ENCODE measurements around the gene SOWAHC. TPM values are rescaled to one million over a fixed set of nuclear protein-coding genes. Genes with fewer than 3 reads are reported as not detected.
A peak's percentile ranks its signal among the peaks of the same experiment; 100 is the strongest.
"Not testable (repeated sequence)": the region's sequence is repeated elsewhere in the genome, so short reads cannot be mapped to it uniquely, and the experiment has no call there.

The SOWAHC gene
- total RNA-seq = under 1 TPM in 1 of 2 experiments, not detected in 1; 0.09 TPM

- Mint-ChIP-seq H3K9me3 (ENCODE audit: low read depth) (no peaks in the 10 kb centered on the region), H3K4me1 (peaks cover 7% of the 10 kb centered on the region), H3K4me3 (peak within 1 kb of the TSS; percentile 72), H3K27ac (peak within 1 kb of the TSS; percentile 54), H3K36me3 (peaks cover 8% of the 10 kb centered on the region), H3K27me3 (peaks cover 75% of the 10 kb centered on the region)
- DNase-seq (peak; percentile 71), ATAC-seq (peak; percentile 89)
- CTCF ChIA-PET = interaction anchor here (1.5 kb wide), 1 partner anchor 68 kb away, joined by 4 read pairs; no protein-coding TSS in a partner anchor
These were observed at the start of gene SOWAHC, which contains the start of gene SEPTIN10 for GRCh38 chr2:109613922-109614714. Gene SOWAHC (plus strand): TSS chr2:109614364. CDS start chr2:109614490, 126 bp downstream. Gene SEPTIN10 (minus strand): TSS chr2:109613966. CDS start chr2:109613827, 139 bp downstream.

GRCh38 chr2:109575373-109575772, 38.8 kb upstream of the SOWAHC start:
- ATAC-seq (no peak), DNase-seq (no peak)
- no peak overlapping the region for H3K27ac Mint-ChIP-seq
- H3K27me3 Mint-ChIP-seq = peaks cover 6% of the 10 kb centered on the region
- no peaks in the 10 kb centered on the region for H3K36me3 Mint-ChIP-seq
- CTCF ChIA-PET = no interaction called here
- no peak overlapping the region for H3K4me3 Mint-ChIP-seq
- H3K4me1 Mint-ChIP-seq = no peaks in the 10 kb centered on the region
- H3K9me3 Mint-ChIP-seq (ENCODE audit: low read depth) = no peaks in the 10 kb centered on the region

- H3K27me3 Mint-ChIP-seq = peaks cover 13% of the 10 kb centered on the region
- H3K4me1 Mint-ChIP-seq; H3K9me3 Mint-ChIP-seq (ENCODE audit: low read depth); H3K4me3 Mint-ChIP-seq; CTCF ChIA-PET; H3K36me3 Mint-ChIP-seq; ATAC-seq; H3K27ac Mint-ChIP-seq; DNase-seq: not testable (repeated sequence)
These were observed 36.5 kb upstream of the SOWAHC start for GRCh38 chr2:109577630-109578029.

- Mint-ChIP-seq H3K4me1 (no peaks in the 10 kb centered on the region), H3K36me3 (no peaks in the 10 kb centered on the region), H3K9me3 (ENCODE audit: low read depth) (no peaks in the 10 kb centered on the region), H3K4me3 (no peak overlapping the region), H3K27me3 (peaks cover 26% of the 10 kb centered on the region), H3K27ac (no peak overlapping the region)
- CTCF ChIA-PET = no interaction called here
- DNase-seq (no peak), ATAC-seq (no peak)
These were observed 31.0 kb upstream of the SOWAHC start for GRCh38 chr2:109582928-109583895.

- CTCF ChIA-PET = no interaction called here
- no peak for DNase-seq
- ATAC-seq = no peak
- peaks cover 29% of the 10 kb centered on the region for H3K27me3 Mint-ChIP-seq
- no peaks in the 10 kb centered on the region for H3K9me3 Mint-ChIP-seq (ENCODE audit: low read depth)
- H3K36me3 Mint-ChIP-seq = no peaks in the 10 kb centered on the region
- H3K4me3 Mint-ChIP-seq = no peak overlapping the region
- H3K4me1 Mint-ChIP-seq = no peaks in the 10 kb centered on the region
- H3K27ac Mint-ChIP-seq = no peak overlapping the region
These were observed 27.5 kb upstream of the SOWAHC start for GRCh38 chr2:109586687-109587086.

GRCh38 chr2:109591206-109591605, 23.0 kb upstream of the SOWAHC start:
- no peaks in the 10 kb centered on the region for H3K4me1 Mint-ChIP-seq
- DNase-seq (no peak), ATAC-seq (no peak)
- no peaks in the 10 kb centered on the region for H3K9me3 Mint-ChIP-seq (ENCODE audit: low read depth)
- no peak overlapping the region for H3K4me3 Mint-ChIP-seq
- H3K27ac Mint-ChIP-seq = no peak overlapping the region
- no peaks in the 10 kb centered on the region for H3K36me3 Mint-ChIP-seq
- CTCF ChIA-PET = no interaction called here
- peaks cover 12% of the 10 kb centered on the region for H3K27me3 Mint-ChIP-seq

GRCh38 chr2:109592905-109593304, 21.3 kb upstream of the SOWAHC start:
- no peaks in the 10 kb centered on the region for H3K4me1 Mint-ChIP-seq
- no peak for ATAC-seq
- peaks cover 8% of the 10 kb centered on the region for H3K27me3 Mint-ChIP-seq
- no peaks in the 10 kb centered on the region for H3K9me3 Mint-ChIP-seq (ENCODE audit: low read depth)
- no peak overlapping the region for H3K4me3 Mint-ChIP-seq
- H3K36me3 Mint-ChIP-seq = no peaks in the 10 kb centered on the region
- CTCF ChIA-PET = no interaction called here
- no peak for DNase-seq
- H3K27ac Mint-ChIP-seq = no peak overlapping the region

- CTCF ChIA-PET = no interaction called here
- no peak overlapping the region for H3K4me3 Mint-ChIP-seq
- no peaks in the 10 kb centered on the region for H3K36me3 Mint-ChIP-seq
These were observed 19.8 kb upstream of the SOWAHC start for GRCh38 chr2:109594246-109594885.

GRCh38 chr2:109595644-109596043, 18.5 kb upstream of the SOWAHC start:
- no peak for ATAC-seq
- no peak overlapping the region for H3K4me3 Mint-ChIP-seq
- no peaks in the 10 kb centered on the region for H3K9me3 Mint-ChIP-seq (ENCODE audit: low read depth)
- no peaks in the 10 kb centered on the region for H3K36me3 Mint-ChIP-seq
- no peak overlapping the region for H3K27ac Mint-ChIP-seq
- H3K4me1 Mint-ChIP-seq = no peaks in the 10 kb centered on the region
- no peak for DNase-seq
- CTCF ChIA-PET = interaction anchor here (0.6 kb wide), 1 partner anchor 78 kb away, joined by 3 read pairs; no protein-coding TSS in a partner anchor
- peaks cover 11% of the 10 kb centered on the region for H3K27me3 Mint-ChIP-seq

More at GRCh38 chr2:109594246-109594885, 19.8 kb upstream of the SOWAHC start:
- Mint-ChIP-seq H3K4me1 (no peaks in the 10 kb centered on the region), H3K27me3 (peaks cover 6% of the 10 kb centered on the region), H3K9me3 (ENCODE audit: low read depth) (no peaks in the 10 kb centered on the region), H3K27ac (no peak overlapping the region)
- DNase-seq (no peak), ATAC-seq (no peak)

GRCh38 chr2:109597283-109597682, 16.9 kb upstream of the SOWAHC start:
- no peak for DNase-seq
- Mint-ChIP-seq H3K27ac (no peak overlapping the region), H3K4me3 (no peak overlapping the region), H3K9me3 (ENCODE audit: low read depth) (no peaks in the 10 kb centered on the region), H3K27me3 (peaks cover 19% of the 10 kb centered on the region), H3K36me3 (no peaks in the 10 kb centered on the region), H3K4me1 (no peaks in the 10 kb centered on the region)
- ATAC-seq = no peak
- CTCF ChIA-PET = no interaction called here

- Mint-ChIP-seq H3K36me3 (no peaks in the 10 kb centered on the region), H3K4me3 (no peak overlapping the region), H3K27ac (no peak overlapping the region), H3K27me3 (peaks cover 26% of the 10 kb centered on the region), H3K4me1 (no peaks in the 10 kb centered on the region), H3K9me3 (ENCODE audit: low read depth) (no peaks in the 10 kb centered on the region)
- ATAC-seq (no peak), DNase-seq (no peak)
- CTCF ChIA-PET = no interaction called here
These were observed 12.4 kb upstream of the SOWAHC start for GRCh38 chr2:109601783-109602182.

GRCh38 chr2:109602617-109603188, 11.5 kb upstream of the SOWAHC start:
- Mint-ChIP-seq H3K9me3 (ENCODE audit: low read depth) (no peaks in the 10 kb centered on the region), H3K4me3 (no peak overlapping the region), H3K27me3 (peaks cover 27% of the 10 kb centered on the region), H3K27ac (no peak overlapping the region), H3K36me3 (no peaks in the 10 kb centered on the region), H3K4me1 (no peaks in the 10 kb centered on the region)
- ATAC-seq (no peak), DNase-seq (no peak)
- CTCF ChIA-PET = no interaction called here

GRCh38 chr2:109604597-109604996, 9.6 kb upstream of the SOWAHC start:
- no peaks in the 10 kb centered on the region for H3K4me1 Mint-ChIP-seq
- no peaks in the 10 kb centered on the region for H3K9me3 Mint-ChIP-seq (ENCODE audit: low read depth)
- H3K36me3 Mint-ChIP-seq = no peaks in the 10 kb centered on the region
- H3K27me3 Mint-ChIP-seq = peaks cover 40% of the 10 kb centered on the region
- H3K27ac Mint-ChIP-seq = no peak overlapping the region
- ATAC-seq = no peak
- H3K4me3 Mint-ChIP-seq = no peak overlapping the region
- CTCF ChIA-PET = no interaction called here
- no peak for DNase-seq

Data from activated CD8-positive, alpha-beta memory T cell treated with anti-CD3 and anti-CD28 coated beads, Interleukin-2, amount 10 ng/mL, durations not matched to agents 7 days and 5 days (primary cell).